Keratinocyte (primary cell): ENCODE measurements around the gene LRRC38. TPM values are rescaled to one million over a fixed set of nuclear protein-coding genes. Genes with fewer than 3 reads are reported as not detected.
A peak's percentile ranks its signal among the peaks of the same experiment; 100 is the strongest.

Experiments
- DNase-seq: peaks from one replicate; pipeline ENCODE4 v3.0.0-alpha.2; 2011; ENCODE audit warnings: low read depth, missing footprints, low spot score
- FAIRE-seq: peaks from 2 replicates; lab custom pipeline; 2011; peaks lifted over from hg19 to GRCh38; lab: Jason Lieb, UNC
- H2AFZ ChIP-seq: 2 replicates; pipeline ENCODE4 v1.6.0; 2012; ENCODE audit warnings: low read length, control low read depth, inconsistent platforms; ENCODE audit not compliant: control insufficient read depth
- H3K27ac ChIP-seq: 2 replicates; pipeline ENCODE4 v1.5.1; 2011; ENCODE audit warnings: low read length; ENCODE audit not compliant: control insufficient read depth, insufficient read depth
- H3K27me3 ChIP-seq: 3 replicates; pipeline ENCODE4 v1.6.0; 2011; ENCODE audit warnings: low read length; ENCODE audit not compliant: control insufficient read depth, insufficient read depth; ENCODE audit errors: extremely low read depth
- H3K36me3 ChIP-seq, 2 experiments: 2 replicates in 1 of 2; 3 replicates in 1 of 2; pipeline ENCODE4 v1.5.1; 2011; ENCODE audit warnings: low read length in 2 of 2, mild to moderate bottlenecking in 1 of 2; ENCODE audit not compliant: control insufficient read depth in 2 of 2, insufficient read depth in 2 of 2; ENCODE audit errors: extremely low read depth in 1 of 2
- H3K4me1 ChIP-seq: 3 replicates; pipeline ENCODE4 v1.5.1; 2011; ENCODE audit warnings: low read length; ENCODE audit not compliant: control insufficient read depth, insufficient read depth; ENCODE audit errors: extremely low read depth
- H3K4me2 ChIP-seq: 3 replicates; pipeline ENCODE4 v1.6.0; 2011; ENCODE audit warnings: low read depth, low read length; ENCODE audit not compliant: control insufficient read depth, insufficient read depth; ENCODE audit errors: extremely low read depth
- H3K4me3 ChIP-seq, 3 experiments: fragments of 200-600 bp in 1 of 3; sonication (generic) in 1 of 3; 2 replicates in 2 of 3; 3 replicates in 1 of 3; pipeline ENCODE4 v1.5.1; 2011 to 2016; ENCODE audit warnings: low read length in 3 of 3, mild to moderate bottlenecking in 3 of 3, control low read depth in 2 of 3, inconsistent platforms in 1 of 3, low read depth in 1 of 3, mixed read lengths in 1 of 3, mixed run types in 1 of 3, moderate library complexity in 1 of 3; ENCODE audit not compliant: control insufficient read depth in 2 of 3, insufficient read depth in 2 of 3; ENCODE audit errors: extremely low read depth in 1 of 3
- H3K79me2 ChIP-seq: 2 replicates; pipeline ENCODE4 v1.6.0; 2012; ENCODE audit warnings: low read length; ENCODE audit not compliant: control insufficient read depth, insufficient read depth
- H3K9ac ChIP-seq: 3 replicates; pipeline ENCODE4 v1.6.0; 2011; ENCODE audit warnings: low read length; ENCODE audit not compliant: control insufficient read depth, insufficient read depth; ENCODE audit errors: extremely low read depth
- H3K9me1 ChIP-seq: 3 replicates; pipeline ENCODE4 v1.6.0; 2011; ENCODE audit warnings: low read length; ENCODE audit not compliant: control insufficient read depth, insufficient read depth; ENCODE audit errors: extremely low read depth
- H3K9me3 ChIP-seq: 2 replicates; pipeline ENCODE4 v1.5.1; 2012; ENCODE audit warnings: low read depth, low read length; ENCODE audit not compliant: control insufficient read depth
- H4K20me1 ChIP-seq: 3 replicates; pipeline ENCODE4 v1.6.0; 2011; ENCODE audit warnings: low read length; ENCODE audit not compliant: control insufficient read depth, insufficient read depth; ENCODE audit errors: extremely low read depth
- EZH2 ChIP-seq: IDR thresholded peaks from one replicate; pipeline ENCODE4 v1.6.1; 2012; ENCODE audit warnings: inconsistent platforms, mild to moderate bottlenecking, low read length, moderate library complexity
- dilution Hi-C: fragments of 300-500 bp; cut with MboI; formaldehyde crosslinking; loops from one replicate; pipeline ENCODE4 v1.7.0; 2020; ENCODE audit warnings: low sequenced_read_pairs; ENCODE audit not compliant: extremely low pct_ligation_motif_present
- polyA plus RNA-seq, 5 experiments: library from polyadenylated mRNA; depleted of rRNA in 3 of 5; stranded (reverse) in 3 of 5; stranded (forward) in 1 of 5; unstranded in 1 of 5; fragments of >200 nt; gene quantifications; 1 replicate in 1 of 5; 2 replicates in 3 of 5; 3 replicates in 1 of 5; pipeline versions ENCODE4 v1.2.1 to v1.2.3, GENCODE V29; 2011 to 2012; ENCODE audit warnings: missing spikeins in 2 of 5, low read depth in 1 of 5, low replicate concordance in 1 of 5
- TF ChIP-seq, protein P1 (sequence below), 3 experiments: IDR thresholded peaks in 1 of 3; conservative IDR thresholded peaks in 1 of 3; optimal IDR thresholded peaks in 1 of 3; 2 replicates in 2 of 3; 3 replicates in 1 of 3; pipeline versions ENCODE3 to v1.5.1; 2011; ENCODE audit warnings: low read length in 3 of 3, mild to moderate bottlenecking in 3 of 3, moderate library complexity in 2 of 3, control low read depth in 1 of 3, inconsistent platforms in 1 of 3; ENCODE audit not compliant: insufficient read depth in 2 of 3; ENCODE audit errors: extremely low read depth in 1 of 3

Gene LRRC38
- polyA plus RNA-seq, 1 donor (not counting 4 experiments of a cell fraction or from before 2014, with no cell fraction given) = not detected

- no peaks in the 10 kb centered on the region for H3K9me3 ChIP-seq
- TF ChIP-seq EZH2 = no peak
- TF ChIP-seq, protein P1, sequence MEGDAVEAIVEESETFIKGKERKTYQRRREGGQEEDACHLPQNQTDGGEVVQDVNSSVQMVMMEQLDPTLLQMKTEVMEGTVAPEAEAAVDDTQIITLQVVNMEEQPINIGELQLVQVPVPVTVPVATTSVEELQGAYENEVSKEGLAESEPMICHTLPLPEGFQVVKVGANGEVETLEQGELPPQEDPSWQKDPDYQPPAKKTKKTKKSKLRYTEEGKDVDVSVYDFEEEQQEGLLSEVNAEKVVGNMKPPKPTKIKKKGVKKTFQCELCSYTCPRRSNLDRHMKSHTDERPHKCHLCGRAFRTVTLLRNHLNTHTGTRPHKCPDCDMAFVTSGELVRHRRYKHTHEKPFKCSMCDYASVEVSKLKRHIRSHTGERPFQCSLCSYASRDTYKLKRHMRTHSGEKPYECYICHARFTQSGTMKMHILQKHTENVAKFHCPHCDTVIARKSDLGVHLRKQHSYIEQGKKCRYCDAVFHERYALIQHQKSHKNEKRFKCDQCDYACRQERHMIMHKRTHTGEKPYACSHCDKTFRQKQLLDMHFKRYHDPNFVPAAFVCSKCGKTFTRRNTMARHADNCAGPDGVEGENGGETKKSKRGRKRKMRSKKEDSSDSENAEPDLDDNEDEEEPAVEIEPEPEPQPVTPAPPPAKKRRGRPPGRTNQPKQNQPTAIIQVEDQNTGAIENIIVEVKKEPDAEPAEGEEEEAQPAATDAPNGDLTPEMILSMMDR (optimal IDR thresholded peaks at IDR 0.05 in 1 of 3, IDR thresholded peaks at IDR 0.05 in 1 of 3, conservative IDR thresholded peaks at IDR 0.05 in 1 of 3; ENCODE audit: extremely low read depth in 1 of 3, insufficient read depth in 2 of 3, low read length in 3 of 3) = peak in 2 of 3 experiments; percentile 3 to 30
- H2AFZ ChIP-seq = no peak overlapping the region
- no peaks in the 10 kb centered on the region for H3K4me1 ChIP-seq
- DNase-seq (no peak), FAIRE-seq (no peak)
- H3K36me3 ChIP-seq = no peaks in the 10 kb centered on the region
- H3K4me2 ChIP-seq = no peak overlapping the region
- H3K9ac ChIP-seq = no peak overlapping the region
- no peaks in the 10 kb centered on the region for H3K79me2 ChIP-seq
- dilution Hi-C loops = no loop called here
- H3K9me1 ChIP-seq = no peaks in the 10 kb centered on the region
- H3K27ac ChIP-seq = no peak overlapping the region
- H4K20me1 ChIP-seq = no peaks in the 10 kb centered on the region
- no peak overlapping the region for H3K4me3 ChIP-seq
- no peaks in the 10 kb centered on the region for H3K27me3 ChIP-seq
These were observed 25.9 kb upstream of the LRRC38 start for GRCh38 chr1:13539683-13540082.

DNA sequence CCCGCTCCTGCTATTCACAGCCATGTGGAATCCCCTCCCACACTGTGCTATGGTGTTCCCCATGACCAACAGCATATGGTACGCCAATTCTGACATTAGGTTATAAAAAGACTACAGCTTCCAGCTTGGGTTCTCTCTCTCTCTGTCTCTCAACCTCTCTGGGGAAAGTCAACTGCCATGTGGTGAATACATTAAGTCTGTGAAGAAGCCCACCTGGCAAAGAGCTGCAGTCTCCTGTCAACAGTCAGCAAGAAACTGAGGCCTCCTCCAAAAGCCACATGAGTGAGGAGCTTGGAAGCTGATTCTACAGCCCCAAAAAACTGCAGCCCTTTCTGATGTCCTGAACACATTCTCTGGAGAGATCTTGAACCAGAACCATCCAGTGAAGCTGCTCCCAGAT, 25.0 kb upstream of the LRRC38 start:
- dilution Hi-C loops = no loop called here

More for the DNA sequence above, 25.0 kb upstream of the LRRC38 start:
- no peak overlapping the region for H3K4me2 ChIP-seq
- H3K79me2 ChIP-seq = no peaks in the 10 kb centered on the region
- no peaks in the 10 kb centered on the region for H3K9me3 ChIP-seq
- H2AFZ ChIP-seq = no peak overlapping the region
- H3K27me3 ChIP-seq = no peaks in the 10 kb centered on the region
- no peak overlapping the region for H3K4me3 ChIP-seq
- H3K4me1 ChIP-seq = no peaks in the 10 kb centered on the region
- no peak for DNase-seq
- TF ChIP-seq, protein P1 (optimal IDR thresholded peaks at IDR 0.05 in 1 of 3, IDR thresholded peaks at IDR 0.05 in 1 of 3, conservative IDR thresholded peaks at IDR 0.05 in 1 of 3; ENCODE audit: extremely low read depth in 1 of 3, insufficient read depth in 2 of 3, low read length in 3 of 3) = no peak
- no peak for TF ChIP-seq EZH2
- FAIRE-seq = no peak
- H3K27ac ChIP-seq = no peak overlapping the region
- no peak overlapping the region for H3K9ac ChIP-seq
- no peaks in the 10 kb centered on the region for H4K20me1 ChIP-seq
- H3K9me1 ChIP-seq = no peaks in the 10 kb centered on the region
- no peaks in the 10 kb centered on the region for H3K36me3 ChIP-seq
